Measurements from ENCODE around the gene FHAD1.

- TF ChIP-seq CTCF (IDR thresholded peaks at IDR 0.05; ENCODE audit: low read depth, low read length) (no peak), POLR2A (IDR thresholded peaks at IDR 0.05; ENCODE audit: extremely low read depth, insufficient read length) (no peak)
- TF ChIP-seq, protein P1, sequence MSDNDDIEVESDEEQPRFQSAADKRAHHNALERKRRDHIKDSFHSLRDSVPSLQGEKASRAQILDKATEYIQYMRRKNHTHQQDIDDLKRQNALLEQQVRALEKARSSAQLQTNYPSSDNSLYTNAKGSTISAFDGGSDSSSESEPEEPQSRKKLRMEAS (IDR thresholded peaks at IDR 0.05; ENCODE audit: low read depth, low read length): no peak
These were observed 96.1 kb downstream of the FHAD1 start for GRCh38 chr1:15343099-15343498.
